HEK293 (cell line): Measurements from ENCODE around the gene WASF2.

Experiments
- CTCF ChIA-PET: fragments of 350-600 bp; formaldehyde crosslinking; extraction: SDS; loops from one replicate; lab custom pipeline; 2021; ENCODE audit warnings: antibody characterized with exemption; lab: Yijun Ruan, JAX
- POLR2A ChIA-PET: fragments of 300-600 bp; formaldehyde crosslinking; extraction: SDS; loops from one replicate; lab custom pipeline; 2020; ENCODE audit warnings: antibody characterized with exemption, inconsistent platforms; lab: Yijun Ruan, JAX
- H3K27ac ChIP-seq: fragments of 200-500 bp; sonication (Bioruptor generic); 2 replicates; pipeline ENCODE4 v1.5.1; 2014; ENCODE audit warnings: low read depth, low read length, control low read depth, inconsistent platforms; ENCODE audit errors: extremely low read depth
- H3K36me3 ChIP-seq, 2 experiments: fragments of 200-500 bp in 1 of 2; sonication (Bioruptor generic) in 1 of 2; 1 replicate in 1 of 2; 2 replicates in 1 of 2; pipeline ENCODE4 v1.5.1; 2014 to 2017; ENCODE audit warnings: inconsistent platforms in 2 of 2, low read length in 2 of 2; ENCODE audit not compliant: control insufficient read depth in 2 of 2, insufficient read depth in 1 of 2
- H3K4me1 ChIP-seq: fragments of 200-500 bp; sonication (Bioruptor generic); 2 replicates; pipeline ENCODE4 v1.5.1; 2014; ENCODE audit warnings: mild to moderate bottlenecking, low read length, inconsistent platforms; ENCODE audit not compliant: control insufficient read depth, insufficient read depth
- H3K4me3 ChIP-seq: 2 replicates; pipeline ENCODE4 v1.5.1; 2011; ENCODE audit warnings: low read depth, mild to moderate bottlenecking, control low read depth, low read length, moderate library complexity
- H3K9me3 ChIP-seq: fragments of 200-500 bp; sonication (Bioruptor generic); 2 replicates; pipeline ENCODE4 v1.5.1; 2014; ENCODE audit warnings: low read depth, low read length, inconsistent platforms; ENCODE audit not compliant: control insufficient read depth, insufficient read depth
- EGR2 ChIP-seq: fragments of 450-650 bp; formaldehyde crosslinking; IDR thresholded peaks from 2 replicates; pipeline ENCODE4 v1.5.1; 2016; ENCODE audit warnings: low read depth, missing biosample characterization, missing genetic modification characterization
- KLF9 ChIP-seq: fragments of 450-650 bp; formaldehyde crosslinking; IDR thresholded peaks from 2 replicates; pipeline ENCODE4 v1.5.1; 2016; ENCODE audit warnings: missing biosample characterization, missing genetic modification characterization, low read depth
- MYNN ChIP-seq: fragments of 450-650 bp; formaldehyde crosslinking; IDR thresholded peaks from 2 replicates; pipeline ENCODE4 v1.5.1; 2016; ENCODE audit warnings: missing biosample characterization, missing genetic modification characterization, borderline replicate concordance
- PRDM1 ChIP-seq: fragments of 450-650 bp; formaldehyde crosslinking; IDR thresholded peaks from 2 replicates; pipeline ENCODE4; 2016; ENCODE audit warnings: missing biosample characterization, missing genetic modification characterization
- SP2 ChIP-seq: fragments of 450-650 bp; formaldehyde crosslinking; IDR thresholded peaks from 2 replicates; pipeline ENCODE4 v1.5.1; 2016; ENCODE audit warnings: missing biosample characterization, missing genetic modification characterization
- YY2 ChIP-seq: fragments of 450-650 bp; formaldehyde crosslinking; IDR thresholded peaks from 2 replicates; pipeline ENCODE4 v1.5.1; 2016; ENCODE audit warnings: missing biosample characterization, missing genetic modification characterization
- ZBTB20 ChIP-seq: fragments of 450-650 bp; formaldehyde crosslinking; IDR thresholded peaks from 2 replicates; pipeline ENCODE4 v1.5.1; 2016; ENCODE audit warnings: missing biosample characterization, missing genetic modification characterization
- ZBTB7A ChIP-seq: fragments of 450-650 bp; formaldehyde crosslinking; IDR thresholded peaks from 2 replicates; pipeline ENCODE4 v1.5.1; 2016; ENCODE audit warnings: low read depth, missing biosample characterization, missing genetic modification characterization
- ZEB2 ChIP-seq: fragments of 450-650 bp; formaldehyde crosslinking; IDR thresholded peaks from 2 replicates; pipeline ENCODE4 v1.5.1; 2016; ENCODE audit warnings: missing biosample characterization, missing genetic modification characterization
- ZFHX2 ChIP-seq: fragments of 450-650 bp; formaldehyde crosslinking; conservative IDR thresholded peaks from 2 replicates; pipeline ENCODE4 v1.5.1; 2016; ENCODE audit warnings: missing biosample characterization, missing genetic modification characterization
- ZFP41 ChIP-seq: fragments of 450-650 bp; formaldehyde crosslinking; IDR thresholded peaks from 2 replicates; pipeline ENCODE4 v1.5.1; 2016; ENCODE audit warnings: missing biosample characterization, missing genetic modification characterization, borderline replicate concordance
- ZNF19 ChIP-seq: fragments of 450-650 bp; formaldehyde crosslinking; IDR thresholded peaks from 2 replicates; pipeline ENCODE4; 2016; ENCODE audit warnings: missing biosample characterization, missing genetic modification characterization, low read depth
- ZNF202 ChIP-seq: fragments of 450-650 bp; formaldehyde crosslinking; IDR thresholded peaks from 2 replicates; pipeline ENCODE4 v1.5.1; 2016; ENCODE audit warnings: missing biosample characterization, missing genetic modification characterization, borderline replicate concordance
- ZNF221 ChIP-seq: fragments of 450-650 bp; formaldehyde crosslinking; IDR thresholded peaks from 2 replicates; pipeline ENCODE4 v1.5.1; 2017; ENCODE audit warnings: missing biosample characterization, missing genetic modification characterization, borderline replicate concordance
- ZNF433 ChIP-seq: fragments of 450-650 bp; formaldehyde crosslinking; IDR thresholded peaks from 2 replicates; pipeline ENCODE4 v1.5.1; 2016; ENCODE audit warnings: missing biosample characterization, missing genetic modification characterization, low read depth
- ZNF610 ChIP-seq: fragments of 450-650 bp; formaldehyde crosslinking; IDR thresholded peaks from 2 replicates; pipeline ENCODE4 v1.5.1; 2016; ENCODE audit warnings: missing biosample characterization, missing genetic modification characterization, borderline replicate concordance
- ZNF621 ChIP-seq: fragments of 450-650 bp; formaldehyde crosslinking; IDR thresholded peaks from 2 replicates; pipeline ENCODE4 v1.5.1; 2017; ENCODE audit warnings: missing biosample characterization, missing genetic modification characterization
- ZNF660 ChIP-seq: fragments of 450-650 bp; IDR thresholded peaks from 2 replicates; pipeline ENCODE4 v1.5.1; 2018; ENCODE audit warnings: missing biosample characterization, mild to moderate bottlenecking, missing genetic modification characterization
- ZNF704 ChIP-seq: fragments of 450-650 bp; formaldehyde crosslinking; IDR thresholded peaks from 2 replicates; pipeline ENCODE4 v1.5.1; 2016; ENCODE audit warnings: missing biosample characterization, missing genetic modification characterization
- ZNF768 ChIP-seq: fragments of 450-650 bp; formaldehyde crosslinking; IDR thresholded peaks from 2 replicates; pipeline ENCODE4 v1.5.1; 2018; ENCODE audit warnings: missing biosample characterization, mild to moderate bottlenecking, missing genetic modification characterization
- ZSCAN5A ChIP-seq: fragments of 450-650 bp; formaldehyde crosslinking; IDR thresholded peaks from 2 replicates; pipeline ENCODE4 v1.5.1; 2016; ENCODE audit warnings: missing biosample characterization, missing genetic modification characterization
- TF ChIP-seq, protein P1 (sequence below): fragments of 450-650 bp; formaldehyde crosslinking; IDR thresholded peaks from 2 replicates; pipeline ENCODE4; 2016; ENCODE audit warnings: missing biosample characterization, missing genetic modification characterization
- TF ChIP-seq, protein P2 (sequence below): fragments of 450-650 bp; formaldehyde crosslinking; IDR thresholded peaks from 2 replicates; pipeline ENCODE4 v1.5.1; 2016; ENCODE audit warnings: missing biosample characterization, missing genetic modification characterization
- TF ChIP-seq, protein P3 (sequence below): fragments of 450-650 bp; formaldehyde crosslinking; IDR thresholded peaks from 2 replicates; pipeline ENCODE4 v1.5.1; 2016; ENCODE audit warnings: missing biosample characterization, missing genetic modification characterization, borderline replicate concordance

Gene WASF2

GRCh38 chr1:27513528-27513927 is 23.6 kb upstream of the WASF2 start:
- no peak overlapping the region for H3K27ac ChIP-seq
- no peak overlapping the region for H3K4me3 ChIP-seq
- POLR2A ChIA-PET = no interaction called here
- no peaks in the 10 kb centered on the region for H3K9me3 ChIP-seq
- no peaks in the 10 kb centered on the region for H3K4me1 ChIP-seq
- CTCF ChIA-PET = no interaction called here
- no peaks in the 10 kb centered on the region for H3K36me3 ChIP-seq
- TF ChIP-seq SP2 (tag by site-specific recombination) (no peak), ZBTB20 (0 out of 2 replicates have a peak, but pooled peaks have one; percentile 15)
- TF ChIP-seq, all 188 proteins: peak for 1

DNA sequence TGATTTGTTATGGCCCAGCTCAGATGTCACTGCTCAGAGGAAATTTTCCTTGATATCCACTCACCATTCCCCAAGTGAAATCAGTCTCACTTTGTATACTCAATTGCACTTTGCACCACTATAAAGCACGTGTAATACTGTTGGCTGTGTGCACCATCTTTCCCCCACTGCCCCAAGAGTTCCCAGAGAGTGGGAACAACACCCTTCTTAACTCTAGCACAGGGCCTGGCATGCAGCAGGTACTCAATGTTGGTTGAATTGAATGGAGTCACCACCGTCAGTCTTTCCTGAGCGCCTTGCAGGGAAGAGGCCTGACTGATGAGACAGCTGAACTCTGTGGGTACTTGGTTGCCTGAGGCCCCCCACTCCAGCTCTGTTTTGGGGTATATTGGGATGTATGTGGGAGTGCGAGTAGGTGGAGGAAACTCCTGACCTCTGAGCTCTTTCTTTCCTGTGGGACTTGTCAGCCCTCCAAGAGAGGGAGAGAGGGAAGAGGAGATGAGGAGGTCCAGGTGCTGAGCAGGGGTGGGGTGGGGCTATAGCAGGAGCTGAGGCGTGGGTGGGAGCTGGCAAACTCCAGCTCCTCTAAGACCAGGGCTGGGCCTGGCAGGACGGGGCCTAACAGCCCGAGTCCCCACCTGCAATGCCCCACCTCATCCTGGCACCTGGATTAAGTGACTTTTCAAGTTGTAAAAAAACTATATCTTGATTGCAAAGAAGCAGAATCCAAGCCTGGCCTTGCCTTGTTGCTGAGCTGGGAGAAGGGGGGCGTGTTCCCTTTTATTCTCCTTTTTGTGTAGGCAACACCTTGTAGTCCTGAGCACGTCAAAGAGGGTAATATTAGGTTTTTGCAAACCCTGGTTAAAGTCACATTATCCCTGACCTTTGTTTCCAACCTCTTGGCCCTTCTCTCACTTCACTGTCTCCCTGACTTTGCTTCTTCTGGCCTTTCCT is 19.4 kb upstream of the WASF2 start:
- ChIA-PET CTCF (interaction anchor here (1.0 to 1.4 kb wide), 3 partner anchors 14 to 60 kb away, joined by 3 to 5 read pairs (median 4); no protein-coding TSS in a partner anchor), POLR2A (no interaction called here)
- no peak overlapping the region for H3K4me3 ChIP-seq
- TF ChIP-seq ZBTB7A (tag by site-specific recombination) (no peak), ZNF621 (tag by site-specific recombination) (no peak), ZNF19 (tag by site-specific recombination) (no peak), MYNN (tag by site-specific recombination) (no peak), ZNF704 (tag by site-specific recombination) (no peak), ZNF221 (tag by site-specific recombination) (no peak), ZFP41 (tag by site-specific recombination) (no peak), ZNF768 (no peak), ZNF610 (tag by site-specific recombination) (no peak), KLF9 (peak; percentile 30; the same call in 1 of the 2 replicates), ZFHX2 (tag by site-specific recombination) (peak; percentile 83), ZNF660 (tag by site-specific recombination) (no peak), ZNF202 (no peak), EGR2 (tag by site-specific recombination) (peak; percentile 66), YY2 (tag by site-specific recombination) (no peak), ZSCAN5A (tag by site-specific recombination) (no peak), ZEB2 (tag by site-specific recombination) (no peak), PRDM1 (tag by site-specific recombination) (0 out of 2 replicates have a peak, but pooled peaks have one; percentile 28), ZNF433 (tag by site-specific recombination) (no peak)
- TF ChIP-seq, protein P1, sequence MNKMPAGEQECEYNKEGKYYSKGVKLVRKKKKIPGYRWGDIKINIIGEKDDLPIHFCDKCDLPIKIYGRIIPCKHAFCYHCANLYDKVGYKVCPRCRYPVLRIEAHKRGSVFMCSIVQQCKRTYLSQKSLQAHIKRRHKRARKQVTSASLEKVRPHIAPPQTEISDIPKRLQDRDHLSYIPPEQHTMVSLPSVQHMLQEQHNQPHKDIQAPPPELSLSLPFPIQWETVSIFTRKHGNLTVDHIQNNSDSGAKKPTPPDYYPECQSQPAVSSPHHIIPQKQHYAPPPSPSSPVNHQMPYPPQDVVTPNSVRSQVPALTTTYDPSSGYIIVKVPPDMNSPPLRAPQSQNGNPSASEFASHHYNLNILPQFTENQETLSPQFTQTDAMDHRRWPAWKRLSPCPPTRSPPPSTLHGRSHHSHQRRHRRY (tag by site-specific recombination) = no peak
- TF ChIP-seq, protein P2, sequence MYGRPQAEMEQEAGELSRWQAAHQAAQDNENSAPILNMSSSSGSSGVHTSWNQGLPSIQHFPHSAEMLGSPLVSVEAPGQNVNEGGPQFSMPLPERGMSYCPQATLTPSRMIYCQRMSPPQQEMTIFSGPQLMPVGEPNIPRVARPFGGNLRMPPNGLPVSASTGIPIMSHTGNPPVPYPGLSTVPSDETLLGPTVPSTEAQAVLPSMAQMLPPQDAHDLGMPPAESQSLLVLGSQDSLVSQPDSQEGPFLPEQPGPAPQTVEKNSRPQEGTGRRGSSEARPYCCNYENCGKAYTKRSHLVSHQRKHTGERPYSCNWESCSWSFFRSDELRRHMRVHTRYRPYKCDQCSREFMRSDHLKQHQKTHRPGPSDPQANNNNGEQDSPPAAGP = no peak
- TF ChIP-seq, protein P3, sequence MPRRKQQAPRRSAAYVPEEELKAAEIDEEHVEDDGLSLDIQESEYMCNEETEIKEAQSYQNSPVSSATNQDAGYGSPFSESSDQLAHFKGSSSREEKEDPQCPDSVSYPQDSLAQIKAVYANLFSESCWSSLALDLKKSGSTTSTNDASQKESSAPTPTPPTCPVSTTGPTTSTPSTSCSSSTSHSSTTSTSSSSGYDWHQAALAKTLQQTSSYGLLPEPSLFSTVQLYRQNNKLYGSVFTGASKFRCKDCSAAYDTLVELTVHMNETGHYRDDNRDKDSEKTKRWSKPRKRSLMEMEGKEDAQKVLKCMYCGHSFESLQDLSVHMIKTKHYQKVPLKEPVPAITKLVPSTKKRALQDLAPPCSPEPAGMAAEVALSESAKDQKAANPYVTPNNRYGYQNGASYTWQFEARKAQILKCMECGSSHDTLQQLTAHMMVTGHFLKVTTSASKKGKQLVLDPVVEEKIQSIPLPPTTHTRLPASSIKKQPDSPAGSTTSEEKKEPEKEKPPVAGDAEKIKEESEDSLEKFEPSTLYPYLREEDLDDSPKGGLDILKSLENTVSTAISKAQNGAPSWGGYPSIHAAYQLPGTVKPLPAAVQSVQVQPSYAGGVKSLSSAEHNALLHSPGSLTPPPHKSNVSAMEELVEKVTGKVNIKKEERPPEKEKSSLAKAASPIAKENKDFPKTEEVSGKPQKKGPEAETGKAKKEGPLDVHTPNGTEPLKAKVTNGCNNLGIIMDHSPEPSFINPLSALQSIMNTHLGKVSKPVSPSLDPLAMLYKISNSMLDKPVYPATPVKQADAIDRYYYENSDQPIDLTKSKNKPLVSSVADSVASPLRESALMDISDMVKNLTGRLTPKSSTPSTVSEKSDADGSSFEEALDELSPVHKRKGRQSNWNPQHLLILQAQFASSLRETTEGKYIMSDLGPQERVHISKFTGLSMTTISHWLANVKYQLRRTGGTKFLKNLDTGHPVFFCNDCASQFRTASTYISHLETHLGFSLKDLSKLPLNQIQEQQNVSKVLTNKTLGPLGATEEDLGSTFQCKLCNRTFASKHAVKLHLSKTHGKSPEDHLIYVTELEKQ (tag by site-specific recombination) = no peak
- H3K27ac ChIP-seq = no peak overlapping the region
- H3K4me1 ChIP-seq = no peaks in the 10 kb centered on the region
- no peaks in the 10 kb centered on the region for H3K36me3 ChIP-seq
- no peaks in the 10 kb centered on the region for H3K9me3 ChIP-seq
